Activated T-helper 1 cell treated with anti-CD3 and anti-CD28 coated beads, Interleukin-2, amount 50 U/mL, for 16 hours (primary cell): Measurements from ENCODE around the gene SULT6B1.
"Not testable (repeated sequence)": the region's sequence is repeated elsewhere in the genome, so short reads cannot be mapped to it uniquely, and the experiment has no call there.

Experiments
- DNase-seq, 2 donors: peaks; one replicate each; pipeline ENCODE4 v3.0.0-alpha.2; 2020; ENCODE audit warnings: low read depth in 1 of 2, low spot score in 1 of 2

Gene SULT6B1

GRCh38 chr2:37196320-37197195, 8.1 kb upstream of the SULT6B1 start, which contains the start of gene CEBPZOS:
CEBPZOS (plus strand) TSS chr2:37196496; CDS start chr2:37199705, 3,209 bp downstream.
- peak; percentile 82 to 84 for DNase-seq

- DNase-seq, result not testable (repeated sequence)
These were observed 7.4 kb upstream of the SULT6B1 start for GRCh38 chr2:37195862-37196319.

- DNase-seq, result no peak
These were observed 4.1 kb upstream of the SULT6B1 start for GRCh38 chr2:37192551-37192950.

- DNase-seq, result no peak
These were observed 3.3 kb upstream of the SULT6B1 start for GRCh38 chr2:37191747-37192146.

GRCh38 chr2:37191253-37191652, 2.8 kb upstream of the SULT6B1 start:
- DNase-seq, result no peak

- no peak for DNase-seq
These were observed 1.8 kb upstream of the SULT6B1 start for GRCh38 chr2:37190290-37190689.

GRCh38 chr2:37189452-37190153, 1.1 kb upstream of the SULT6B1 start:
- DNase-seq, result no peak

GRCh38 chr2:37181726-37182684, 6.5 kb downstream of the SULT6B1 start:
- DNase-seq, result no peak

- DNase-seq, result no peak
These were observed 7.8 kb downstream of the SULT6B1 start for GRCh38 chr2:37180640-37181039.

GRCh38 chr2:37180006-37180639, 8.3 kb downstream of the SULT6B1 start:
- DNase-seq, result no peak

GRCh38 chr2:37173741-37174140, 14.7 kb downstream of the SULT6B1 start:
- no peak for DNase-seq

GRCh38 chr2:37171624-37171950, 16.9 kb downstream of the SULT6B1 start:
- DNase-seq, result no peak

- no peak for DNase-seq
These were observed 20.1 kb downstream of the SULT6B1 start for GRCh38 chr2:37168217-37168981.

- no peak for DNase-seq
These were observed 20.8 kb downstream of the SULT6B1 start for GRCh38 chr2:37167636-37168180.

- no peak for DNase-seq
These were observed 23.7 kb downstream of the SULT6B1 start for GRCh38 chr2:37164757-37165156.

- peak; percentile 63 to 73 for DNase-seq
These were observed 31.4 kb downstream of the SULT6B1 start, which contains the start of gene EIF2AK2 for GRCh38 chr2:37156857-37157714. EIF2AK2 (minus strand) TSS chr2:37156980; CDS start chr2:37147806, 9,174 bp downstream.

- DNase-seq, result no peak
These were observed 32.2 kb downstream of the SULT6B1 start for GRCh38 chr2:37156071-37156856.

- DNase-seq, result no peak
These were observed 33.7 kb downstream of the SULT6B1 start for GRCh38 chr2:37154785-37155184.
